IMR-90 (cell line): ENCODE data around the gene NQO2. TPM values are rescaled to one million over a fixed set of nuclear protein-coding genes. Genes with fewer than 3 reads are reported as not detected.

Source experiments
- ATAC-seq: fragments of 200-7000 bp; cut with Tn5 transposase; 2 replicates; pipeline ENCODE4 v1.9.1; 2020; ENCODE audit warnings: low read depth, mild to moderate bottlenecking, moderate library complexity
- BruUV-seq: library from RNA; stranded (reverse); fragments of 400-500 nt; replicated peaks from 2 replicates; lab custom pipeline; 2021; lab: Mats Ljungman, UMichigan
- CTCF ChIA-PET: fragments of 300-600 bp; formaldehyde crosslinking; extraction: SDS; loops from one replicate; lab custom pipeline; 2021; ENCODE audit warnings: antibody characterized with exemption; lab: Yijun Ruan, JAX
- POLR2A ChIA-PET: fragments of 300-600 bp; sonication (Branson Sonifier 250); formaldehyde crosslinking; loops from one replicate; lab custom pipeline; 2022; ENCODE audit warnings: antibody characterized with exemption; ENCODE audit not compliant: unreplicated experiment; lab: Charles Lee
- DNase-seq: peaks from one replicate; pipeline ENCODE4 v3.0.0; 2013
- H2AFZ ChIP-seq: replicated peaks from 2 replicates; pipeline ENCODE3; 2013; ENCODE audit warnings: low read length, mild to moderate bottlenecking; ENCODE audit not compliant: poor library complexity
- H2AK5ac ChIP-seq: 2 replicates; pipeline ENCODE4 v1.6.1; 2013; ENCODE audit warnings: low read depth, low read length, inconsistent platforms
- H2AK9ac ChIP-seq: replicated peaks from 2 replicates; pipeline ENCODE3; 2013; ENCODE audit warnings: mild to moderate bottlenecking, low read depth, low read length, moderate library complexity; ENCODE audit not compliant: poor library complexity
- H2BK120ac ChIP-seq: 2 replicates; pipeline ENCODE4 v1.6.1; 2013; ENCODE audit warnings: low read depth, low read length, inconsistent platforms
- H2BK15ac ChIP-seq: 3 replicates; pipeline ENCODE4 v1.6.1; 2013; ENCODE audit warnings: low read depth, low read length, inconsistent platforms
- H2BK20ac ChIP-seq: 2 replicates; pipeline ENCODE4 v1.6.1; 2013; ENCODE audit warnings: low read depth, mild to moderate bottlenecking, inconsistent platforms, low read length, moderate library complexity
- H2BK5ac ChIP-seq: 2 replicates; pipeline ENCODE4 v1.6.1; 2013; ENCODE audit warnings: mild to moderate bottlenecking, low read depth, low read length, inconsistent platforms; ENCODE audit not compliant: poor library complexity, severe bottlenecking
- H3K14ac ChIP-seq: replicated peaks from 2 replicates; pipeline ENCODE4 v1.6.1; 2013; ENCODE audit warnings: low read depth, low read length, inconsistent platforms
- H3K18ac ChIP-seq: 2 replicates; pipeline ENCODE4 v1.6.1; 2013; ENCODE audit warnings: low read depth, low read length, control low read depth
- H3K23ac ChIP-seq: 2 replicates; pipeline ENCODE4 v1.6.1; 2013; ENCODE audit warnings: low read depth, low read length, inconsistent platforms
- H3K27ac ChIP-seq: 2 replicates; pipeline ENCODE4 v1.5.1; 2013; ENCODE audit warnings: mild to moderate bottlenecking, control low read depth, low read length; ENCODE audit not compliant: insufficient read depth
- H3K27me3 ChIP-seq: 2 replicates; pipeline ENCODE4 v1.6.1; 2013; ENCODE audit warnings: low read length; ENCODE audit not compliant: control insufficient read depth, insufficient read depth
- H3K36me3 ChIP-seq: 2 replicates; pipeline ENCODE4 v1.6.1; 2013; ENCODE audit warnings: low read length, mixed read lengths; ENCODE audit not compliant: control insufficient read depth, insufficient read depth
- H3K4ac ChIP-seq: 2 replicates; pipeline ENCODE4 v1.6.1; 2013; ENCODE audit warnings: low read depth, low read length, inconsistent platforms
- H3K4me1 ChIP-seq: 2 replicates; pipeline ENCODE4 v1.6.1; 2013; ENCODE audit warnings: low read length, mixed read lengths; ENCODE audit not compliant: control insufficient read depth, insufficient read depth
- H3K4me2 ChIP-seq: 2 replicates; pipeline ENCODE4 v1.6.1; 2013; ENCODE audit warnings: low read depth, mild to moderate bottlenecking, control low read depth, low read length, moderate library complexity
- H3K4me3 ChIP-seq: 2 replicates; pipeline ENCODE4 v1.5.1; 2013; ENCODE audit warnings: low read depth, mild to moderate bottlenecking, control low read depth, low read length, moderate library complexity; ENCODE audit not compliant: insufficient read depth
- H3K56ac ChIP-seq: 2 replicates; pipeline ENCODE4 v1.6.1; 2013; ENCODE audit warnings: low read length, inconsistent platforms; ENCODE audit not compliant: insufficient read depth; ENCODE audit errors: extremely low read depth
- H3K79me1 ChIP-seq, 2 experiments: 2 replicates each; pipeline ENCODE4 v1.6.1; 2013; ENCODE audit warnings: low read length in 2 of 2, inconsistent platforms in 1 of 2, low read depth in 1 of 2
- H3K9ac ChIP-seq: 2 replicates; pipeline ENCODE4 v1.6.1; 2013; ENCODE audit warnings: low read depth, low read length, control low read depth
- H3K9me1 ChIP-seq: 2 replicates; pipeline ENCODE4 v1.6.1; 2013; ENCODE audit warnings: low read length, inconsistent platforms; ENCODE audit not compliant: insufficient read depth
- H3K9me3 ChIP-seq: 2 replicates; pipeline ENCODE4 v1.6.1; 2013; ENCODE audit warnings: low read length; ENCODE audit not compliant: control insufficient read depth, insufficient read depth
- H4K20me1 ChIP-seq: 2 replicates; pipeline ENCODE4 v1.6.1; 2013; ENCODE audit warnings: low read length, inconsistent platforms; ENCODE audit not compliant: insufficient read depth
- H4K5ac ChIP-seq: 2 replicates; pipeline ENCODE4 v1.6.1; 2013; ENCODE audit warnings: mild to moderate bottlenecking, low read depth, low read length, control low read depth
- H4K8ac ChIP-seq, 2 experiments: 2 replicates each; pipeline ENCODE4 v1.6.1; 2013; ENCODE audit warnings: low read depth in 2 of 2, low read length in 2 of 2, control low read depth in 1 of 2, inconsistent platforms in 1 of 2
- H4K91ac ChIP-seq: 2 replicates; pipeline ENCODE4 v1.6.1; 2013; ENCODE audit warnings: low read depth, low read length, inconsistent platforms; ENCODE audit not compliant: insufficient read depth
- BHLHE40 ChIP-seq: fragments of 150-350 bp; IDR thresholded peaks from 2 replicates; pipeline ENCODE4 v1.6.1; 2016; ENCODE audit warnings: mild to moderate bottlenecking, low read depth, low read length
- WGBS, 2 experiments: methylation state at CpG; one replicate each; pipeline versions ENCODE4 v1.1.5 to v1.1.7; 2013; ENCODE audit warnings: missing lambda C conversion rate in 2 of 2; ENCODE audit not compliant: insufficient read length in 1 of 2; ENCODE audit errors: extremely low coverage in 2 of 2; 5-methylcytosine and 5-hydroxymethylcytosine counted together
- dilution Hi-C: fragments of 300-500 bp; cut with HindIII; formaldehyde crosslinking; loops from one replicate; pipeline ENCODE4 v1.14.3; 2018; ENCODE audit warnings: low sequenced_read_pairs; ENCODE audit not compliant: unreplicated experiment
- in situ Hi-C: fragments of 300-500 bp; cut with MboI; formaldehyde crosslinking; loops from 3 replicates; pipeline ENCODE4 v1.14.3; 2019; ENCODE audit warnings: low sequenced_read_pairs, inconsistent platforms, mixed read lengths
- intact Hi-C: fragments of 100-400 bp; cut with micrococcal nuclease; formaldehyde crosslinking; loops from 2 replicates; pipeline ENCODE4 v1.10.0; 2022
- polyA plus RNA-seq, 3 experiments: library from polyadenylated mRNA; depleted of rRNA; stranded (reverse); fragments of >200 nt; gene quantifications; 2 replicates each; pipeline ENCODE4 v1.2.3, GENCODE V29; 2012; ENCODE audit warnings: low replicate concordance in 1 of 3
- total RNA-seq: library from RNA; depleted of rRNA; stranded (reverse); fragments of >200 nt; gene quantifications from 2 replicates; pipeline ENCODE4 v1.2.3, GENCODE V29; 2012
- TF ChIP-seq, protein P1 (sequence below): conservative IDR thresholded peaks from 2 replicates; pipeline ENCODE4 v1.5.1; 2012; ENCODE audit warnings: mild to moderate bottlenecking, low read depth, low read length, improper control_type of control experiment

Gene NQO2
- total and polyA plus RNA-seq, 2 of the 4 experiments (the other 2 are of a cell fraction), result 42.5 to 72.1 TPM

- Histone ChIP-seq H3K56ac (no peak overlapping the region), H3K4ac (no peak overlapping the region), H3K27ac (no peak overlapping the region), H2BK120ac (no peak overlapping the region), H2BK20ac (no peak overlapping the region), H4K91ac (no peak overlapping the region), H2AK5ac (no peak overlapping the region), H3K4me1 (peaks cover 18% of the 10 kb centered on the region), H3K14ac (no peak overlapping the region), H3K27me3 (no peaks in the 10 kb centered on the region), H4K20me1 (peaks cover 11% of the 10 kb centered on the region; the same call in 1 of the 2 replicates), H3K79me1 (peaks cover 52 to 75% of the 10 kb centered on the region in 2 experiments), H3K9ac (no peak overlapping the region), H3K18ac (no peak overlapping the region), H3K23ac (no peak overlapping the region), H2BK5ac (no peak overlapping the region), H3K36me3 (peaks cover 20% of the 10 kb centered on the region; the same call in 1 of the 2 replicates), H4K8ac (no peak overlapping the region), H2AFZ (no peak overlapping the region), H3K4me2 (no peak overlapping the region), H2BK15ac (no peak overlapping the region), H2AK9ac (peak overlapping the region; percentile 25), H4K5ac (no peak overlapping the region), H3K4me3 (no peak overlapping the region), H3K9me3 (no peaks in the 10 kb centered on the region), H3K9me1 (peaks cover 22% of the 10 kb centered on the region)
- no peak for ATAC-seq
- intact Hi-C loops (no loop called here), dilution Hi-C loops (no loop called here), in situ Hi-C loops (no loop called here)
- POLR2A ChIA-PET, result no interaction called here
- WGBS, 2 experiments, result no CpG with 5 or more reads among the region's 5 CpGs
- TF ChIP-seq BHLHE40, result no peak
- TF ChIP-seq, protein P1, sequence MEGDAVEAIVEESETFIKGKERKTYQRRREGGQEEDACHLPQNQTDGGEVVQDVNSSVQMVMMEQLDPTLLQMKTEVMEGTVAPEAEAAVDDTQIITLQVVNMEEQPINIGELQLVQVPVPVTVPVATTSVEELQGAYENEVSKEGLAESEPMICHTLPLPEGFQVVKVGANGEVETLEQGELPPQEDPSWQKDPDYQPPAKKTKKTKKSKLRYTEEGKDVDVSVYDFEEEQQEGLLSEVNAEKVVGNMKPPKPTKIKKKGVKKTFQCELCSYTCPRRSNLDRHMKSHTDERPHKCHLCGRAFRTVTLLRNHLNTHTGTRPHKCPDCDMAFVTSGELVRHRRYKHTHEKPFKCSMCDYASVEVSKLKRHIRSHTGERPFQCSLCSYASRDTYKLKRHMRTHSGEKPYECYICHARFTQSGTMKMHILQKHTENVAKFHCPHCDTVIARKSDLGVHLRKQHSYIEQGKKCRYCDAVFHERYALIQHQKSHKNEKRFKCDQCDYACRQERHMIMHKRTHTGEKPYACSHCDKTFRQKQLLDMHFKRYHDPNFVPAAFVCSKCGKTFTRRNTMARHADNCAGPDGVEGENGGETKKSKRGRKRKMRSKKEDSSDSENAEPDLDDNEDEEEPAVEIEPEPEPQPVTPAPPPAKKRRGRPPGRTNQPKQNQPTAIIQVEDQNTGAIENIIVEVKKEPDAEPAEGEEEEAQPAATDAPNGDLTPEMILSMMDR, result no peak
- no peak for DNase-seq
- CTCF ChIA-PET, result no interaction called here
- no TSS peak for BruUV-seq
These were observed 42.6 kb upstream of the NQO2 start for GRCh38 chr6:2956930-2957685.
